Measurements from ENCODE around the gene CPA5. TPM values are rescaled to one million over a fixed set of nuclear protein-coding genes. Genes with fewer than 3 reads are reported as not detected.

The CPA5 gene
- polyA plus RNA-seq, 1 donor, result not detected

- no peak for DNase-seq
Observed at GRCh38 chr7:130397051-130397757, 52.6 kb downstream of the CPA5 start.

- DNase-seq, result no peak
Observed at GRCh38 chr7:130397758-130398073, 53.1 kb downstream of the CPA5 start.

- DNase-seq, result no peak
Observed at GRCh38 chr7:130398526-130399090, 54.0 kb downstream of the CPA5 start.

GRCh38 chr7:130400120-130400572, 55.5 kb downstream of the CPA5 start:
- no peak for DNase-seq

GRCh38 chr7:130401101-130401500, 56.5 kb downstream of the CPA5 start:
- no peak for DNase-seq

- DNase-seq, result no peak
Observed at GRCh38 chr7:130401578-130401977, 57.0 kb downstream of the CPA5 start.

- DNase-seq, result no peak
Observed at GRCh38 chr7:130405003-130405402, 60.4 kb downstream of the CPA5 start.

GRCh38 chr7:130409067-130409711, 64.6 kb downstream of the CPA5 start:
- no peak for DNase-seq

GRCh38 chr7:130409712-130410072, 65.1 kb downstream of the CPA5 start:
- DNase-seq, result no peak

- no peak for DNase-seq
Observed at GRCh38 chr7:130410868-130411541, 66.4 kb downstream of the CPA5 start.

- no peak for DNase-seq
Observed at GRCh38 chr7:130413201-130413600, 68.6 kb downstream of the CPA5 start.

GRCh38 chr7:130415006-130415405, 70.4 kb downstream of the CPA5 start:
- no peak for DNase-seq

GRCh38 chr7:130417213-130417612, 72.6 kb downstream of the CPA5 start:
- DNase-seq, result no peak

- DNase-seq, result no peak
Observed at GRCh38 chr7:130418306-130418705, 73.7 kb downstream of the CPA5 start.

Other genes starting within 250 kb of the CPA5 start
- 32.2 TPM for gene TMEM209, start 139.4 kb upstream of the CPA5 start, polyA plus RNA-seq (ENCODE audit: insufficient read length)
- gene SSMEM1, start 137.0 kb upstream of the CPA5 start, polyA plus RNA-seq (ENCODE audit: insufficient read length), result not detected
- gene CPA2, start 78.0 kb upstream of the CPA5 start, polyA plus RNA-seq (ENCODE audit: insufficient read length), result 0.60 TPM
- 0.55 TPM for gene CPA4, start 51.7 kb upstream of the CPA5 start, polyA plus RNA-seq (ENCODE audit: insufficient read length)
- 1.9 TPM for gene CPA1, start 35.7 kb downstream of the CPA5 start, polyA plus RNA-seq (ENCODE audit: insufficient read length)
- 32.3 TPM for gene CEP41, start 96.2 kb downstream of the CPA5 start, polyA plus RNA-seq (ENCODE audit: insufficient read length)
- 776 TPM for gene MEST, start 147.3 kb downstream of the CPA5 start, polyA plus RNA-seq (ENCODE audit: insufficient read length)

All from left kidney (tissue), 2 donors.